KMS-11 (cell line): Measurements from ENCODE around the gene ZFYVE28.

Source experiments
- H2AFZ ChIP-seq: fragments of 200-600 bp; sonication (generic); 2 replicates; pipeline ENCODE4 v1.6.1; 2016; ENCODE audit warnings: antibody characterized with exemption, mixed run types, low read depth
- H3K27ac ChIP-seq: fragments of 200-600 bp; sonication (generic); 2 replicates; pipeline ENCODE4 v1.6.1; 2016; ENCODE audit warnings: mild to moderate bottlenecking, mixed run types
- H3K27me3 ChIP-seq: fragments of 200-600 bp; sonication (generic); 2 replicates; pipeline ENCODE4 v1.6.1; 2017; ENCODE audit warnings: mild to moderate bottlenecking, low read depth, mixed run types, moderate library complexity; ENCODE audit not compliant: insufficient read depth
- H3K36me3 ChIP-seq: fragments of 200-600 bp; sonication (generic); 2 replicates; pipeline ENCODE4 v1.6.1; 2017; ENCODE audit warnings: mild to moderate bottlenecking, mixed run types; ENCODE audit not compliant: insufficient read depth
- H3K4me1 ChIP-seq: fragments of 200-600 bp; sonication (generic); 2 replicates; pipeline ENCODE4 v1.6.1; 2016; ENCODE audit warnings: mild to moderate bottlenecking, low read depth, mixed run types; ENCODE audit not compliant: poor library complexity, severe bottlenecking
- H3K4me2 ChIP-seq: fragments of 200-600 bp; sonication (generic); 2 replicates; pipeline ENCODE4 v1.7.0; 2016; ENCODE audit warnings: mild to moderate bottlenecking, mixed run types
- H3K4me3 ChIP-seq: fragments of 200-600 bp; sonication (generic); IDR thresholded peaks from 2 replicates; pipeline ENCODE4 v1.6.1; 2017; ENCODE audit warnings: low read depth, low read length, mixed read lengths; ENCODE audit not compliant: insufficient read depth
- H3K79me2 ChIP-seq: fragments of 200-600 bp; sonication (generic); 2 replicates; pipeline ENCODE4 v1.6.1; 2016; ENCODE audit warnings: low read depth, mixed run types; ENCODE audit not compliant: insufficient read depth
- H3K9ac ChIP-seq: fragments of 200-600 bp; sonication (generic); 2 replicates; pipeline ENCODE4 v1.6.1; 2016; ENCODE audit warnings: mild to moderate bottlenecking, mixed run types
- H4K20me1 ChIP-seq: fragments of 200-600 bp; sonication (generic); 2 replicates; pipeline ENCODE4 v1.6.1; 2016; ENCODE audit warnings: mild to moderate bottlenecking, mixed run types; ENCODE audit not compliant: insufficient read depth
- CTCF ChIP-seq: fragments of 200-600 bp; sonication (generic); conservative IDR thresholded peaks from 2 replicates; pipeline ENCODE4 v1.6.1; 2017; ENCODE audit warnings: low read depth, mild to moderate bottlenecking, antibody characterized with exemption, low read length, moderate library complexity, mixed read lengths

ZFYVE28 gene

GRCh38 chr4:2348786-2349185 lies 69.7 kb downstream of the ZFYVE28 start:
- Histone ChIP-seq H3K27ac (no peak overlapping the region), H3K4me1 (no peaks in the 10 kb centered on the region), H2AFZ (no peak overlapping the region), H3K4me2 (no peak overlapping the region), H3K36me3 (no peaks in the 10 kb centered on the region), H4K20me1 (no peaks in the 10 kb centered on the region), H3K79me2 (no peaks in the 10 kb centered on the region), H3K4me3 (no peak overlapping the region), H3K27me3 (no peaks in the 10 kb centered on the region), H3K9ac (no peak overlapping the region)
- no peak for TF ChIP-seq CTCF

- H3K79me2 ChIP-seq = no peaks in the 10 kb centered on the region
- no peak overlapping the region for H2AFZ ChIP-seq
- no peaks in the 10 kb centered on the region for H3K4me1 ChIP-seq
- H3K27me3 ChIP-seq = no peaks in the 10 kb centered on the region
- H3K4me2 ChIP-seq = no peak overlapping the region
- no peak overlapping the region for H3K27ac ChIP-seq
- no peaks in the 10 kb centered on the region for H4K20me1 ChIP-seq
- H3K4me3 ChIP-seq = no peak overlapping the region
- no peak overlapping the region for H3K9ac ChIP-seq
- TF ChIP-seq CTCF = no peak
- H3K36me3 ChIP-seq = no peaks in the 10 kb centered on the region
These were observed 71.3 kb downstream of the ZFYVE28 start for GRCh38 chr4:2347190-2347589.

GRCh38 chr4:2343476-2343875 lies 75.0 kb downstream of the ZFYVE28 start:
- no peak overlapping the region for H2AFZ ChIP-seq
- H3K27ac ChIP-seq = no peak overlapping the region
- H3K36me3 ChIP-seq = no peaks in the 10 kb centered on the region
- H3K4me1 ChIP-seq = no peaks in the 10 kb centered on the region
- no peaks in the 10 kb centered on the region for H3K27me3 ChIP-seq
- H3K79me2 ChIP-seq = no peaks in the 10 kb centered on the region
- H3K9ac ChIP-seq = no peak overlapping the region
- no peak overlapping the region for H3K4me3 ChIP-seq
- H3K4me2 ChIP-seq = no peak overlapping the region
- no peaks in the 10 kb centered on the region for H4K20me1 ChIP-seq
- TF ChIP-seq CTCF = no peak

GRCh38 chr4:2341911-2342652 lies 76.4 kb downstream of the ZFYVE28 start:
- H3K79me2 ChIP-seq = no peaks in the 10 kb centered on the region
- H3K9ac ChIP-seq = no peak overlapping the region
- H3K27ac ChIP-seq = no peak overlapping the region
- H4K20me1 ChIP-seq = no peaks in the 10 kb centered on the region
- no peaks in the 10 kb centered on the region for H3K36me3 ChIP-seq
- H3K4me1 ChIP-seq = no peaks in the 10 kb centered on the region
- TF ChIP-seq CTCF = no peak
- no peak overlapping the region for H3K4me2 ChIP-seq
- H3K27me3 ChIP-seq = no peaks in the 10 kb centered on the region
- no peak overlapping the region for H3K4me3 ChIP-seq
- H2AFZ ChIP-seq = no peak overlapping the region
